RCC 7860 (cell line): ENCODE results near the gene ATG2A.

ENCODE experiments used
- DNase-seq: peaks from one replicate; pipeline ENCODE4 v3.0.0-alpha.2; 2015; ENCODE audit warnings: low spot score
- FAIRE-seq: peaks from 2 replicates; lab custom pipeline; 2012; peaks lifted over from hg19 to GRCh38; lab: Jason Lieb, UNC

ATG2A gene

DNA sequence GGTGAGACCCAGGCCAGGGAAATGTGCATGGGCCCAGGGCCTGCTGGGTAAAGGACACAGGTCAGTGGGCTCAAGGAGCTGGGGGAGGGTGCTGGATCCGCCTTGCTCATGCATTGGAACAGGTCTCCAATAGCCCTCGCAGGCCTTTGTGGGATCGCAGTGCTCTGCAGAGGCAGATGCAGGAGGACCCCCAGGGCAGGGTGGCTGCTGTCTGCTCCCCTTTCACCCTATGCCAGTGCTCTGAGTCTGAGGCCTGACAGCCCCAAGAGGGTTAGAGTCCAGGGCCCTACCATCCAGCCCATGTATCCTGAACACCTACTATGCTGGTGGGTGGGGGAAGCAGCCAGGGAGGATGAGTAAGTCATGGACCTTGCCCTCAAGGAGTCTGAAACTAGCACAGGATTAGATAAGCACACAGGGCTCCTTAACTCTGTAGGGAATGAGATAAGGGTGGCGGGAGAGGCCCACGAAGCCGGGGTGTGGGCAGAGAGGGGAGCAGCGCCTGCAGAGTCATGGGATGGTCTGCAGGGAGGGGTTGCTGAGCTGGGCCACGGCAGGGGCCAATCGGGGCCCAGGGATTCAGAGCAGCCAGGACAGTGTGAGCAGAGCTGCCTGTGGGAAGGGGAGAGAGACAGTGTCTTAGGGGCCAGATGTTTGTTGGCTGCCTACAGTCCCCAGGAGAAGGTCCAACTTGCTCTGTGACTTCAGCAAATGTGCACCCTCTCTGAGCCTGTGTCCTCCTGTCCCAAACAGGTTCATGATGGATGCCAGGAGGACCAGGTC, 28.1 kb downstream of the ATG2A start:
- peak; percentile 72 for DNase-seq
- FAIRE-seq, result peak; percentile 34

DNA sequence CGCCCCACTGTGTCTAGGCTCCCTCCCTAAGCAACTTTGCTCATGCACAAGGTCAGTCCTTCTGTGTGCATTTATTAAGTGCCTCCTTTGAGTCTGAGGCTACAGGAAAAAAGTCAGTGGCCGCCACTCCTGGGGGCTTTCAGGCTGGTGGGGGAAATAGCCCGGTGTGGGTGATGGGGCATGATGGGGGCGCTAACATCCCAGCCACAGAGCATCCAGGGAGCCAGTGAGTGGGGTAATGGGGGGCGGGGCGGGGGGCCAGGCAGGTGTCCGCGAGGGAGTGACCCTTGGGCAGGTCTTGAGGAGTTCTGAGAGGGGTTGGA, 28.6 kb downstream of the ATG2A start:
- FAIRE-seq (no peak), DNase-seq (no peak)

DNA sequence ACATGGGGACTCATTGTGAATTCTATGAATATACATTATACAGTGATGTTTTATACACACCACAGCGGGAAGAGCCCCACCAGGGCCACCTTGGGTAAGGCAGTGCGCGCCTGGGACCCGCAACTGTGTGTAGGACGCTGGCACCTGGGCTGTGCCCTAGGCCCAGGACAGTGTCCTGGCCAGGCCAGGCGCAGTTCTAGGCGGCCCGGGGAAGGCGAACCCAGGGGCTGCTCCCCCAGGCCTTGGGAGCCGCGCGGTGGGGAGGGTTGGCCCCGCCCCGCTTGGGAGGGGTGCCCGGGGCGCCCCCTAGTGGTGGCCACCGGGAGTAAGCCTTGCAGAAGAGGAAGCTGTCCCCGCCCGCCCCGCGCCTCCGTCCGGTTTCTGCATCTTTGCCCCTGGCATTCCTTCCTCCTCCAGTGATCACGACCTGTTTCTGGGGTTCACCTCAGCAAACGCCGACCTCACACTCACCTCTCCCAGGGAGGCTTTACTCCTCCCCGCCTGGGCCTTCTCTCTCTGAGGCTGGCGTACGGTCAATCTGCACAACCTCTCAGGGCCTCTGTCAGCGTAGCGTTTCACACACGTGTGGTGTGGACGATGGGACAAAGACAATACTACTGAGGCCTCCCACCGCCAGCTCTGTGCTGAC, 29.1 kb downstream of the ATG2A start:
- FAIRE-seq, result no peak

DNA sequence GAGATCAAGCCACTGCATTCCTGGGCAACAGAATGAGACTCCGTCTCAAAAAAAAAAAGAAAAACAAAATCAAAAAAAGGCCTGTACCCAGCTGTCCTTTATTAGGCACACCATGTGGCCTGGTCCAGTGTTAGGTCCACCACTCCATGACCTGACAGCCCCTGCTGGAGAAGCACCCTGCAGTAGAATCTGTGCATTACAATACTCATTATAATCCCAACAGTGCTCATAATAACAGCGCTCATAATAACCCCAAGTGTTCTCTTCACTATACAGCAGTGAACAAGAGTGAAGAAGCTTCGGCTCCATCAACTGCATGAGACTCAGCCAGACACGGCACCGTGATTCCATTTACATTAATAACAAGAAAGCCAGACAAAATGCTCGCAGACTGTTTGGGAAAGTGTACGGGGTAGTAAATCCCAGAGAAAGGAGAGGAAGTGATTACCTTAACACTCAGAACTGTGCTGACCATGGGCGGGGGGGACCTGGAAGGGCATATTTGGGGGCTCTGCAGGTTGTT, 29.7 kb downstream of the ATG2A start:
- FAIRE-seq (no peak), DNase-seq (no peak)

More for the DNA sequence above, 29.1 kb downstream of the ATG2A start:
- DNase-seq, result peak; percentile 44

DNA sequence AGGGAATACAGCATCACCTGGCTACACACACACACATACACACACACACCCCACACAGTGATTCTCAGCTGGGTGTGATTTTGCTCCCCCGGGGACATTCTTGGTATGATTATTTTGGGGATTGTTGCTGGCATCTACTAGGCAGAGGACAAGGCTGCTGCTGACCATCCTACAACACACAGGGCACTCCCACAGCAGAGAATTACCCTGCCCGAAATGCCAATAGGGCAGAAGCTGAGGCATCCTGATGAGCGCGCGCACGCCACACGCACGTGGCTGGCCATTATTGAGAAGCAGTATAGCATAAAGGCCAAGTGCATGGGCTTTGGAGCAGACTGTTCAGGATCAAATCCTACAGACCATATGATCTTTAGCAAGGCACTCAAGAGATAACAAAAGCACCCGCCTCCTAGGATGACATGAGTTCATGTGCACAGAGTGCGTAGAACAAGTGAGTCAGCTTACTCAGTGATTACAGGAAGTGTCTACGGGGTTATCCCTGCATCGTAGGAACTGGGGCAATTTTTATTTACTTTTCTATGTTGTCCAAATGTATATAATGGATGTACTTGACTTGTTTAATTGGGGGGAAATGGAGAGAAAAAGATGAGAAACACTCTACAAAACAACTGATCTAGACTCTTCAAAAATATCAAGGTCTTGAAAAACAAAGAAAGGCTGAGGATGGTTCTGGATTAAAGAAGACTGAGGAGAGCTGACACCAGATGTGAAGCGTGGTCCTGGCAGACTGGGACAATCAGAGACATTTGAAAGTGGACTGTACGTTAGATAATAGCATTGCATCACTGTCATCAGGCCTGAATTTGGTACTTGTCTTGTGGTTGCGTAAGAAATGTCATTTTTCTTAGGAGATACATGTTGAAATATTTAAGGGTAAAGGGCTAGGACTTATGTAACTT, 31.4 kb downstream of the ATG2A start:
- FAIRE-seq (no peak), DNase-seq (peak; percentile 39)

DNA sequence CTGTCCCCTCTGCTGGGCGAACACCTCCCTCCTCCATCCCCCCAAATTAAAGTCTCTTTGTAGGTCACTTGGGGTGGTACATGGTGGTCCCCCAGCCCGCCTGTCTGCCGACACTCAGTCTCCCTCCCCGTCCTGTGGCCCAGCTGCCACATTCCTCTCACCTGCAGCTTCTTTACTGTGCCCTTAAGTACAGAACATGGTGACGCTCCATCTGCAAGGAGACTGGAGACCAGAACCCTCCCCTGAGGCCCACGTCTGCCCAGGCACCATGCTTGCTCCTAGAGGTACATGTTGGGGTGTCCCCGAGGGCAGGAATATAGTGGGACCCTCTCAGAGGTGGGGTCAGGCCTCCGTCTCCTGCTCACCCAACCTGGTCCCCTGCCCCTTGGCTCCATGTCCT, 33.0 kb downstream of the ATG2A start:
- no peak for DNase-seq
- FAIRE-seq, result no peak

DNA sequence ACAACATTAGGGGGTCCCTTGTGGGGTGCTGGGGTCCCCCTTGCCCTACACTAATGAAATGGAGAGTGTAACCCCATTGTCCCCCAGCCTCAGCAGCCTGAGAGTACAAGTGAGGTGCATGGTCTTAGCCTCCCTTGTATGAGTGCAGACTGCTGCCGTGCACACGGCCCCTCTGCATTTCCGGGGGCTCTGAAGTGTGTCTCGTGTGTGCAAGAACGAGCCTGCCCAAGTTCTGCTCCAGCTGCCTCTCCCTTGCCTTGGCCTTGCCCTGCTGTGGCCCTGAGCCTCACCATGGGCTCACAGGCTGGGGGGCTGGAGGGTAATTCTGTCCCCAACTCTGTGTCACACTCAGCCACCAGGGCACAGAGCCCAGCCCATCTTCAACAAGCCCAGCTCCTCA, 33.4 kb downstream of the ATG2A start:
- DNase-seq, result no peak
- FAIRE-seq, result no peak

DNA sequence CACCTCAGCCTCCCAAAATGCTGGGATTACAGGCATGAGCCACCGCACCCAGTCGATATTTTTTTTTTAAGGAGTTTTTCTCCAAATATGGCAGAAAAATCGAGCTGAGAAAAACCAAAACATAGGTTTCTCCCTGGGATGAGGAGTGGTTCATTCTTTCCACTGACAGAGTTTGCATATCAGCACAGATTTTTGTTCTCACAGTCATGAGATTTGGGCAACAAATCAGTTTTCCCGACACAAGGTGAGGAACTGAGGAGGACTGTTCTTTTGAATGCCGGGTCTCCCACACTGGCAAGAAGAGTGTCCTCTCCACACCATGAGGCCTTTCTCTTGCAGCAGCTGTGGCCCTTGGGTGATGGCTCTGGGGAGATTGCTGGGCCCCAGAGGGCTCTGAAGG, 34.8 kb downstream of the ATG2A start:
- FAIRE-seq (no peak), DNase-seq (no peak)

DNA sequence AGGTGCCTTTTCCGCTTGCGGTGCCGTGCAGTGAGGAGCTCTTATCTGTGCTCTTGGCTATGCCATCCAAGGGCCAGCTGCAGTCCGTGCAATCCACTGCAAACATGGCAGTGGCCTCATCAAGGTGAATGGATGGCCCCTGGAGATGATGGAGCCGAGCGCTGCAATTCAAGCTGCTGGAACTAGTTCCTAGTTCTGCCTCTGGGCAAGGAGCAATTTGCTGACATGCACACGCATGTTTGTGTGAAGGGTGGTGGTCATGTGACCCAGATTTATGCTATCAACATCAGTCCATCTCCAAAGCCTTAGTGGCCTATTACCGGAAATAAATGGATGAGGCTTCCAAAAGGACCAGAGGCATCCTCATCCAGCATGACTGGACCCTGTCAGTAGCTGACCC, 35.5 kb downstream of the ATG2A start:
- no peak for FAIRE-seq
- no peak for DNase-seq

DNA sequence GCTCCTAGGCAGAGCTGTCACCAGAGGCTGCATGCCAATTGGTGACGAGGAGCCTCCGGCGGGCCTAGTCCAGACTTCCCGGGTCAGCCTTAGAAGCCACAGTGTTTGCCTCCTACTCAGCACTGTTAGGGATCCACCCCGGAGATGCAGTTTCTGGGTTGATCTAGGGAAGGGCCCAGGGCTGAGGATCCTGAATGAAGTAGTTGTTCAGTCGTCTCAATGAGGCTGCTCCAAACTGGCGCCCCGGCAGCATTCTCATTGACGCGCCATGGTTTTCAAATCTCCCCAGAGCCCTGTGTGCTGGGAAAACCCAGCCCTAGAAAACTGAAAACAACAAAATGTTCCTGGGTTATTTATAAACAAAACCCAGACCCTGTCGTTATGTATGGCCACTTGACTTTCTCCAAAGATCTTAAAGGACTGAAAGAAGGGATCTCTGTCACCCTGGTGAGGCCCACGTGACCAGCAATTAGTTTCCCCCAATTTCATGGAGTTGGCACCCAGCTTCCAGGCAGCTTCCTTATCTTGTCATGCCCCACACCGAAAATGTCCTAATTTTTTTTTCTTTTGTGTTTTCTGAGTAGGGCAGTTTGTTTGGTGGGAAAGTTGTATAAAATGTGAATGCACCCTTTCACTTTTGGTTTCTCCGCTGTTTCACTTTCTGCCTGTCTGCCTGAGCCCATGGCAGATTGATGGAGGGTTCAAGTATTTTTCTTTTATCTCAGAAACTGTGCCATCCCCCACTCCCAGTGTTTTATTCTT, 36.6 kb downstream of the ATG2A start:
- no peak for DNase-seq
- no peak for FAIRE-seq

DNA sequence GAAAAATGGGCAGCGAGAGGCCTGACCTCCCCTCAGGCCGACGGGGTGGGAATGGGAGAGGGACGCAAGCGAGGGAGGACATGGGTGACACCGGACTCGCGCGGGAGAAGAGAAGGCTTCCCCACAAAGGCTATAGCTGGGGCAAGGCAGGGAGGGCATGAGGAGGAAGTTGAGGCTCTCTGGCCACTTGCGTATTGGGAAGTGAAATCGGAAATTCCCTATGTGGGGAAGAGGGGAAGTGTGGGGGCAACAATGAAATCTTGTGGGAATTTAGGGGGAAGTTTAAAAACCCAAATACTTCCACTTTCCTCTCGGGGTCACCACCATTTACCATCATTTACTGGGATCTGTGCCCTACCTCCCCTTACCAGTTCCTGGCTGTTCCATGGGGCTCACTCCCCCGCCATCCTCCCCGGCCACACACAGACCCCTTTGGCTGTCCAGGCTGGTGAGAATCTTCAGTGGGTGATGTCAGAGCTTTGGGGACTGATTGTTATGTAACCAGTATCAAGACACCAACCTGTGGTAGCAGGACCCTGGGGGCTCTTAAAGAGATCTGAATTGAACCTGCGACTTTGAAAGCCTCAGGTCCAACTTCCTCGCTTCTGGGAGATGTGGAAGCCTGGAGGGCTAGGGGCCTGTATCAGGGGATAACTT, 37.6 kb downstream of the ATG2A start:
- no peak for DNase-seq
- no peak for FAIRE-seq

DNA sequence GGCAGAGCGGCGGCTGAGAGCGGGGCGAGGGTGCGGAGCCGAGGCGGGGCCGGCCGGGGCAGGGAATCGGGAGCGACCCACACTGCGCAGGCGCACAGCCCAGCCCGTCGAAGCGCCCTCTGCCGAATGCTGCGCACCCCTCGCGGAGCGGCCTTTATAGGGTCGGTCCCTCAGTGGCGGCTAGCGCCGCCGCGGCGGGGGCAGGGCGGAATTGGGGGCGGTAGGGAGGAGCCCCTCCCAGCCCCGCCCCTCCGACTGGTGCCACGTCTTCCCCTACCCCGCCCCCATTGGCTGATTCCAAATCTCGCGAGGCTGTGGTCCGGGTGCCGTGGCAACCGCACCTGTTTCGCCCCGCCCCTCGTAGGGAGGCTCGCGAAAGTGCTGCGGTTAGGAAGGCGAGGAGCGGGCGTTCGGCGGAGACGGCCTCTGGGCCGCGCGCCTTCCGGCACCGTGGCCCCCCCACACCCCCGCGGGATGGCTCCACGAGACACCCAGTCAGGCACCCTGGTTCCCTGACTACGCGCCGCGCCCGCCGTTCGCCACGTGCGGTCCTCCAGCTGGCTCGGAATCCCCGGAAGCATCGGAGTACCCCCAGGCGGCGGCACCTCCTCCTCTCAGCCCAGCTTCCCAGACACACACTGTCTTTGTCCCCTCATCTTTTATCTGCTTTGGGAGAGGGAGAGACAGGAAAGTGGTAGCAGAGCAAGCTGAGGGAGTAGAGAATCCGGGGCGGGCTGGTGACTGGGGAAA, 38.3 kb downstream of the ATG2A start, which contains the start of gene EHD1:
Gene EHD1, minus strand, starts transcription at position 128 of the 750 bp plus-strand sequence. CDS start 157 bp downstream, outside the sequence.
- peak; percentile 92 for DNase-seq
- FAIRE-seq, result no peak

DNA sequence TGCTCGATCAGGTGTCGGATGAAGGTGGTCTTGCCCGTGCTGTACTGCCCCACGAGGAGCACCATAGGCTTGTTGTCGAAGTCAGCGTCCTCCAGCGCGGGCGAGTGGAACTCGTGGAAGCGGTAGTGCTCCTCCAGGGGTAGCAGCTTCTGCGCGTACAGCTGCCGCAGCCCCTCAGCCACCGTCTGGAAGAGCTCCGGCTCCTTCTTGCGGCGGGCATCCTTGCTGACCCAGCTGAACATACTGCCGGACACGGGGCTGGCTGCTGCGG, 38.9 kb downstream of the ATG2A start:
- no peak for FAIRE-seq
- DNase-seq, result no peak

DNA sequence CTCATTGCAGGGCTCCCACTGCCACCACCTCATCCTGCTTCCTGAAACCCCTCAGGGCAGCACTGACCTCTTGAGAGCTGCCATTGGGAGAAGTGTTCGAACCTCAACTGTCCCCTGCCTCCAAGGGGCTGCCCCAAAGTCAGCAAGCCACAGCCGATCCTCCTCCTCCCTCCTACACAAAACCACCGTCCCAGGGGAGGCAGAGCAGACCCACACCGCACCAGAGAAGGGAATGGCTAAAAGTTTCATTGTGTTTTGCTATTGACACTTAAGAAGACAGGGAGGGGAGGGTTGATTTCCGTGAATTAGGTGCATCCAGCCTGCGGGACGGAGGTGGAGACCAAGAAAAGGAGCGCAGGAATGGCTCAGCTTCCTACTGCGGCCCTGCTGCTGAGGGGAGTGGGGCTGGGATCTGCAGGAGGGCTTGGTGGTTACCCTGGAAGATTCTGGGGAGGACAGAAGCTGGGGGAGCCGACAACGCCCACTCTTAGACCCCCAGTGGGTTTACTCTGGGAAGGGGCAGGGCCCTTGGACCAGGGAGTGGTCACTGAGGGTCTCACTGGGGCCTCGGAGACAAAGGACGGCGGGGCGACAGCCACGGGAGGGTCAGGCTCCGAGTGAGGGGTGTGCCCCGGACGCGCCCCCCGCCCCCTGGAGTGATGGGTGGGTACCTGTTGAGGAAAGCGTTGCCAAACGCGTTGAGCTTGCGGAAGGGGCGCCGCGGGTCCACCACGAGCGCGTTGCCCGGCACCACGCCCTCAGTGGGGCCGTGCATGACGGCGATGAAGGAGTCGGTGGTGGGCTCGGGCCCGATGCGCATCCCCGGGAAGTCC, 39.4 kb downstream of the ATG2A start:
- FAIRE-seq (no peak), DNase-seq (no peak)

DNA sequence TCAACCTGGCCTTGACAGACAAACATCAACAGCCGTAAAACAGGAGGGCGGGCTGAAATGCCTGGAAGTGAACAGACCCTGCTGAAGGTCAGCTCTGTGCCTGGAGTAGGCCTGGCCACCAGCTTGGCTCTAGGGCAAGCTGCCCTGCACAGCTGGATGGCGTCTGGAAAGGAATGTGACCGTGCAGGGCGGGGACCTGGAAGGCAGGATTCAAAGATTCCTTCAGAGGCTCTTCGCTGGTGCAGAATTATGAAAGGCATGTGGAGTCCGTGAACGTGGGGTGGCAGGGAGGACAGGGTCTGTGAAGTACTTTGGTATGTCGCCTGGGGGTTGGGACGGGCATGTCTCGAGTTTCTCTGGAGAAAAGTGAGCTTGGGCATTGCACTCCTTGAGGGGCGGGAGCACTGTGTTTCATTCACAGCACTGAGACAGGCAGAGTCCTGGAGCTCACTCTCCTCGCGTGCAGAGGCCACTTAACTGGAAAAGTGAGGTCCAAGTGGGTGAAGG, 40.1 kb downstream of the ATG2A start:
- peak; percentile 44 for DNase-seq
- no peak for FAIRE-seq

DNA sequence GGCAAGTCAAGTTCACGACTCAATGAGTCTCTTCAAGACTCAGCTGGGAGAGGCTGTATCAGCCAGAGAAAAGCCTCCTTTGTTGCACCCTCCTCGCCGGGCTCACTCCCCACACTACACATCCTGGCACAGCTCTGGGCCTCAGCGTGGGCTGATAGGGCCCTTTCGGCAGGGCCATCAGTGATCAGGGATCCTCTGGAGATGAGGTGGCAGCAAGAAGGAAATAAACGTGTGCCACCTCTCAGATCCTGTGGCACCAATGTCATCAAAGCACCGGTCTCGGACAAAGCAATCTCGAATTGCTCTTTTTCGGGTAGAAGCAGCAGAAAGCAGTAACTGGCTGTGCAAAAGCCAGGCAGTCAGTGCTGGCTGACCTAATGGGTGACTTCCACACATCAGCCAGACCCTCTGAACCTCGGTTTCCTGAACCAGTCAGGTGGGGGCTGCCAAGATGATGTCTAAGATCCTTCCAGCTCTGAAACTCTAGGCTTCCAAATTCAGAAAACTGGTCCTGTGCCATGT, 40.7 kb downstream of the ATG2A start:
- no peak for DNase-seq
- FAIRE-seq, result no peak

DNA sequence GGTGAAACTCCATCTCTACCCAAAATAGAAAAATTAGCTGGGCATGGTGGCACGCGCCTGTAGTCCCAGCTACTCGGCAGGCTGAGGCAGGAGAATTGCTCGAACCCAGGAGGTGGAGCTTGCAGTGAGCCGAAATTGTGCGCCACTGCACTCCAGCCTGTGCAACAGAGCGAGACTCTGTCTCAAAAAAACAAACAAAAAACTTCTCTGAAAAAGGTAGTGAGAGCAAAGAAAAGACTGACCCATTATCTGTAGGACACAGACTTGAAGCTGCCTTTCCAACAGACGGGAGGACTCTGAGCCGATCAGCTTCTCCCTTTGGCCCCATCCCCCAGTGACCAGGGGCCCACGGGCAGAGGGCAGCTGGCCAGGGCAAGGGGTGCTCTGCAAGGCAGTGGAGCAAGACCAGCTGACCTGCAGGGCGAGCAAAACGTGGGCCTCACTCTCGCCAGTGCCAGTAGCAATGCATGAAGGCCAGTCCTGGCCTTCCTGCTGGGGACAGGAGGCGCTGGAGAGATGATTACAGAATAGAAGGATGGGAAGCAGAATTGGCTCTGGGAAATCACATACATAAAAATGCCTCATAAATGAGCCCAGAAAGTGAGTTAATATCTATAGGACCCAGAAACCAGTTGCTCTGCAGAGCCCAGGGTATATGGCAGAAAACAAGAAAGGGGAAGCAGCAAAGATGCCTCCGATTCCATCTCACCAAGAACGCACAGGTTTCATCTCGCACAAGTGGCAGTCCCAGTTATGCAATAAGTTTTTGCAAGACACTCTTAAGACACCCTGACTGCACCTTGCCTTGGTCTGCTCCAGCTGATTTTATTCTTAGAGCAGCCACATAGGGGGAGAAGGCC, 41.4 kb downstream of the ATG2A start:
- no peak for DNase-seq
- FAIRE-seq, result no peak
